Lower lobe of right lung (tissue), 2 donors: ENCODE measurements around the gene FGF7. TPM values are rescaled to one million over a fixed set of nuclear protein-coding genes. Genes with fewer than 3 reads are reported as not detected.
"Not testable (repeated sequence)": the region's sequence is repeated elsewhere in the genome, so short reads cannot be mapped to it uniquely, and the experiment has no call there.

Experiments used
- ATAC-seq, 2 donors: fragments of 200-7000 bp; cut with Tn5 transposase; one replicate each; pipeline ENCODE4 v1.9.1; 2020 to 2022; ENCODE audit warnings: mild to moderate bottlenecking in 2 of 2, moderate library complexity in 2 of 2
- DNase-seq: peaks from one replicate; pipeline ENCODE4 v3.0.0-alpha.2; 2020
- H3K27ac ChIP-seq: fragments of 200-600 bp; one replicate; pipeline ENCODE4 v1.8.0; 2022
- H3K27me3 ChIP-seq: fragments of 200-600 bp; one replicate; pipeline ENCODE4 v1.8.0; 2022; ENCODE audit warnings: low read depth
- H3K36me3 ChIP-seq: fragments of 200-600 bp; one replicate; pipeline ENCODE4 v1.8.0; 2022; ENCODE audit warnings: mild to moderate bottlenecking
- H3K4me1 ChIP-seq: fragments of 200-600 bp; one replicate; pipeline ENCODE4 v1.8.0; 2022
- H3K4me3 ChIP-seq: fragments of 200-600 bp; one replicate; pipeline ENCODE4 v1.8.0; 2022; ENCODE audit warnings: mild to moderate bottlenecking
- H3K9me3 ChIP-seq: fragments of 200-600 bp; one replicate; pipeline ENCODE4 v1.8.0; 2022
- intact Hi-C: fragments of 100-400 bp; cut with DNase I; formaldehyde crosslinking; loops from one replicate; pipeline ENCODE4 v1.11.0; 2022
- total RNA-seq: library from RNA; stranded (reverse); fragmentation: NEBNext Ultra II Directional; extraction: Animal tissue kit (Norgen Biotek cat#: 25700); gene quantifications from one replicate; pipeline ENCODE4 v1.2.1, GENCODE V29; 2021
- TF ChIP-seq, protein P1 (sequence below): fragments of 200-600 bp; IDR thresholded peaks from one replicate; pipeline ENCODE4 v1.8.0; 2022; ENCODE audit warnings: antibody characterized with exemption, mild to moderate bottlenecking
- donor health status: DM: no; HTN: yes; CAD: no; lungs with severe emphysema.

Gene FGF7
- total RNA-seq, 1 donor from 2014 or later: 24.2 TPM

DNA sequence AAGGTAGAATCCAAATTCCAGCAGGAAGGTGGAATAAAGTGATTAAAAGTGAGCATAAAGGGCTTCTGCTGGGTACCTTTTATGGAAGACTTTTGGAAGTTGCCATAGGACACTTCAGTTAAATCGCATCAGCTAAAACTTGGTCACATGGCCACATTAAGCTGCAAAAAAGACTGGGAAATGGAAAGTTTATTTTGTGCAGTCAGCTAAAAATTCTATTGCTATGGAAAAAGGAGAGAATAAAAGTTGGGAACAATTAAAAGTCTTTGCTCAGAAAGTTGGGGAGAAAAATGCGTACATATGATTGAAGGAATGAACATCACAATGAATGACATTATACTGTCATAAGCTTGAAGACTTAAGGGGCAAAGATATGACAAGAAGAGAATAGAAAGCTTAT lies 49.3 kb downstream of the FGF7 start:
- ATAC-seq: no peak
- Histone ChIP-seq H3K9me3 (no peaks in the 10 kb centered on the region), H3K27ac (no peak overlapping the region), H3K4me1 (peaks cover 5% of the 10 kb centered on the region), H3K36me3 (no peaks in the 10 kb centered on the region), H3K4me3 (no peak overlapping the region), H3K27me3 (no peaks in the 10 kb centered on the region)
- TF ChIP-seq, protein P1, sequence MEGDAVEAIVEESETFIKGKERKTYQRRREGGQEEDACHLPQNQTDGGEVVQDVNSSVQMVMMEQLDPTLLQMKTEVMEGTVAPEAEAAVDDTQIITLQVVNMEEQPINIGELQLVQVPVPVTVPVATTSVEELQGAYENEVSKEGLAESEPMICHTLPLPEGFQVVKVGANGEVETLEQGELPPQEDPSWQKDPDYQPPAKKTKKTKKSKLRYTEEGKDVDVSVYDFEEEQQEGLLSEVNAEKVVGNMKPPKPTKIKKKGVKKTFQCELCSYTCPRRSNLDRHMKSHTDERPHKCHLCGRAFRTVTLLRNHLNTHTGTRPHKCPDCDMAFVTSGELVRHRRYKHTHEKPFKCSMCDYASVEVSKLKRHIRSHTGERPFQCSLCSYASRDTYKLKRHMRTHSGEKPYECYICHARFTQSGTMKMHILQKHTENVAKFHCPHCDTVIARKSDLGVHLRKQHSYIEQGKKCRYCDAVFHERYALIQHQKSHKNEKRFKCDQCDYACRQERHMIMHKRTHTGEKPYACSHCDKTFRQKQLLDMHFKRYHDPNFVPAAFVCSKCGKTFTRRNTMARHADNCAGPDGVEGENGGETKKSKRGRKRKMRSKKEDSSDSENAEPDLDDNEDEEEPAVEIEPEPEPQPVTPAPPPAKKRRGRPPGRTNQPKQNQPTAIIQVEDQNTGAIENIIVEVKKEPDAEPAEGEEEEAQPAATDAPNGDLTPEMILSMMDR: no peak
- intact Hi-C loops: no loop called here
- DNase-seq: no peak

DNA sequence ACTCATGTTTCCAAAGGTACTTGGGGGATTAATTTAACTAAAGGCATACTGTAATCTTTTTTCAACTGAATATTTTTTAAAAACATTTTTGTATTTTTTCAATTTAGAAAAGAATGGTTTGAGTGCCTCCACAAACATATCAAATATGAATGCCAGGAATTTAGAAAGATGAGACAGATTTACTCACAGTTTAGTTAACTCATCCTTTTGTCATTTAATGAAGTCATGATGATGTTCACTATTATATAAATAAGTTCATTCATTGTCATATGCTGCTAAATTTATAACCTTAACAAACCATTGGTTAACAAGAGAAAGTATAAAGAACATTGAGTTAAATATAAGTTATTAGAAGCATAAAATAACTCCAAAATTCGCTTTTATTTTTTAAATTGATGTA lies 50.0 kb downstream of the FGF7 start:
- no peaks in the 10 kb centered on the region for H3K27me3 ChIP-seq
- intact Hi-C loops: no loop called here
- no peak overlapping the region for H3K4me3 ChIP-seq
- H3K9me3 ChIP-seq: no peaks in the 10 kb centered on the region
- no peak overlapping the region for H3K27ac ChIP-seq
- ATAC-seq: no peak
- DNase-seq: no peak
- peaks cover 5% of the 10 kb centered on the region for H3K4me1 ChIP-seq
- TF ChIP-seq, protein P1: no peak
- H3K36me3 ChIP-seq: no peaks in the 10 kb centered on the region

DNA sequence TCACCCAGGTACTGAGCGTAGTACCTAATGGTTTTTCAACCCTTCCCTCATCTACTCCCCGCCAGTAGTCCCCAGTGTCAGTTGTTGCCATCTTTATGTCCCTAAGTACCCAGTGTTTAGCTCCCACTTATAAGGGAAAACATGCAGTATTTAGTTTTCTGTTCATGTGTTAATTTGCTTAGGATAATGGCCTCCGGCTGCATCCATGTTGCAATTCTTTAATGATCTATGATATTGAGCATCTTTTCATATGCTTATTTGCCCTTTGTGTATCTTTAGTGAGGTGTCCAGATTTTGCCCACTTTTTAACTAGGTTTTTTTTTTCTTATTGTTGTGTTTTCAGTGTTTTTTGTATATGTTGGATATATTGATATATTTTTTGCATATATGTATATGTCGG lies 55.0 kb downstream of the FGF7 start:
- DNase-seq, H3K4me3 ChIP-seq, ATAC-seq, intact Hi-C loops, H3K27ac ChIP-seq, H3K9me3 ChIP-seq, H3K36me3 ChIP-seq, H3K27me3 ChIP-seq, H3K4me1 ChIP-seq: not testable (repeated sequence)

DNA sequence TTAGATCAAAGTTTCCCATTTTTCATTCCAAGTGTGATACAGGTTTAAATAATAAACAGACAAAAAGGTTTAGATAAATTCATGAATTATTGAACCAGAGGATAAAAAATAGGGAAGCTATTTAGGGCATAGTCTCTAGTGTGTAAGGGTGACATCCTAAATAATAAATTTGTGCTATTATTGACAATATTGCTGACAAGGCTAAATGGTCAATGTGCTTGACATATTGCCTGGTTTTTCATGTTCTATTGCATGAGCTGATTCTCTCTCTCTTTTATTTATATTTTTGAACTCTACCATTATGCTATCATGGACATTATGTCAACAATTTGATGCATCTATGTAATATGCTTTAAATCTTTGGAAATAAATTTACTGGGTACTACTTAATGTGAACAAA lies 55.9 kb downstream of the FGF7 start:
- H3K4me1 ChIP-seq, H3K27ac ChIP-seq, H3K9me3 ChIP-seq, DNase-seq, H3K27me3 ChIP-seq, H3K36me3 ChIP-seq, intact Hi-C loops, H3K4me3 ChIP-seq, ATAC-seq: not testable (repeated sequence)

DNA sequence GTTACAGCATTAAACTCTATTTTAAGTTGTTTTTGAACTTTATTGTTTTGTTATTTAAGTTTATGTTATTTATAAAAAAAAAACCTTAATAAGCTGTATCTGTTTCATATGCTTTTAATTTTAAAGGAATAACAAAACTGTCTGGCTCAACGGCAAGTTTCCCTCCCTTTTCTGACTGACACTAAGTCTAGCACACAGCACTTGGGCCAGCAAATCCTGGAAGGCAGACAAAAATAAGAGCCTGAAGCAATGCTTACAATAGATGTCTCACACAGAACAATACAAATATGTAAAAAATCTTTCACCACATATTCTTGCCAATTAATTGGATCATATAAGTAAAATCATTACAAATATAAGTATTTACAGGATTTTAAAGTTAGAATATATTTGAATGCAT lies 62.4 kb downstream of the FGF7 start:
- H3K27ac ChIP-seq, H3K27me3 ChIP-seq, DNase-seq, H3K36me3 ChIP-seq, H3K4me3 ChIP-seq, ATAC-seq, intact Hi-C loops, H3K9me3 ChIP-seq, H3K4me1 ChIP-seq: not testable (repeated sequence)

DNA sequence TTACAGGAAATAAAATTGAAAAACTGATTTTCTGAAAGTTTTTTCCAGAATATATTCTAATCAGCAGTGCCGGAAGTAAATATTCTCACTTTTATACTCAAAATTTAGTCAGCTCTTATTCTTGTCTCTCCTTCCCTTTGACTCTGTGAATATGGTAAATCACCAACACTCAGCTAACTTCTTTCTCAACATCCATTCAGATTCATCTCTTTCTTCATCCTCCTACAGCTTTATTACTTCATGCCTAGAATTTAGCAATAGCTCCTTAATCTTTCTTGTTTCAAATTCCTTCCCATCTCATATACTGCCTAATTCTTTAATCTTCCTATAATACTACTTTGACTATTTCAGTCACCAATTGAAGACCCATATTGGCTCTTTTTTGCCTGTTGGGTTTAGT lies 67.9 kb downstream of the FGF7 start:
- DNase-seq (no peak), ATAC-seq (no peak)
- intact Hi-C loops: no loop called here
- no peaks in the 10 kb centered on the region for H3K36me3 ChIP-seq
- no peaks in the 10 kb centered on the region for H3K9me3 ChIP-seq
- no peaks in the 10 kb centered on the region for H3K4me1 ChIP-seq
- H3K27me3 ChIP-seq: no peaks in the 10 kb centered on the region
- H3K4me3 ChIP-seq: no peak overlapping the region
- no peak overlapping the region for H3K27ac ChIP-seq
- TF ChIP-seq, protein P1: no peak

DNA sequence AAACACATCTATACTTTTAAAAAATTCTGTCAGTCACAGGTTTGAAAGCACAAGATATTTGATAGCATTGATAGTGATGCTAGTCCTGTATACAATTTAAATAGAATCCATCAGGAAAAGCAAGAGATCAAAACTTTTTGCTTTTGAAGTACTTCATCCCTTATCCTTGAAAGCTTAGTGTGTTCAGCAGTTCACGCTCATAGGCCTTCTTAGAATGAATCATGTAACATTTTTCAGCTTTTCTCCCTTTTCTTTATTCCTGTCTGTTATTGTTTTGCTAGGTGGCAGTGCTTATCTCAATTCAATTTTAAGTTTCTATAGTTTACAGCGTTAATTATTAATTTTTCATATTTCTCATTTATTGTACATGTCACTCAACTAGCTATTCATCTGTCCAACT lies 69.1 kb downstream of the FGF7 start:
- TF ChIP-seq, protein P1: no peak
- Histone ChIP-seq H3K27ac (no peak overlapping the region), H3K36me3 (no peaks in the 10 kb centered on the region), H3K27me3 (no peaks in the 10 kb centered on the region), H3K4me1 (no peaks in the 10 kb centered on the region), H3K9me3 (no peaks in the 10 kb centered on the region), H3K4me3 (no peak overlapping the region)
- ATAC-seq: no peak
- DNase-seq: no peak
- intact Hi-C loops: no loop called here
